ENCODE results near the gene PRM1. TPM values are rescaled to one million over a fixed set of nuclear protein-coding genes. Genes with fewer than 3 reads are reported as not detected.

PRM1 gene
- total RNA-seq, 1 donor from 2014 or later, result not detected

DNA sequence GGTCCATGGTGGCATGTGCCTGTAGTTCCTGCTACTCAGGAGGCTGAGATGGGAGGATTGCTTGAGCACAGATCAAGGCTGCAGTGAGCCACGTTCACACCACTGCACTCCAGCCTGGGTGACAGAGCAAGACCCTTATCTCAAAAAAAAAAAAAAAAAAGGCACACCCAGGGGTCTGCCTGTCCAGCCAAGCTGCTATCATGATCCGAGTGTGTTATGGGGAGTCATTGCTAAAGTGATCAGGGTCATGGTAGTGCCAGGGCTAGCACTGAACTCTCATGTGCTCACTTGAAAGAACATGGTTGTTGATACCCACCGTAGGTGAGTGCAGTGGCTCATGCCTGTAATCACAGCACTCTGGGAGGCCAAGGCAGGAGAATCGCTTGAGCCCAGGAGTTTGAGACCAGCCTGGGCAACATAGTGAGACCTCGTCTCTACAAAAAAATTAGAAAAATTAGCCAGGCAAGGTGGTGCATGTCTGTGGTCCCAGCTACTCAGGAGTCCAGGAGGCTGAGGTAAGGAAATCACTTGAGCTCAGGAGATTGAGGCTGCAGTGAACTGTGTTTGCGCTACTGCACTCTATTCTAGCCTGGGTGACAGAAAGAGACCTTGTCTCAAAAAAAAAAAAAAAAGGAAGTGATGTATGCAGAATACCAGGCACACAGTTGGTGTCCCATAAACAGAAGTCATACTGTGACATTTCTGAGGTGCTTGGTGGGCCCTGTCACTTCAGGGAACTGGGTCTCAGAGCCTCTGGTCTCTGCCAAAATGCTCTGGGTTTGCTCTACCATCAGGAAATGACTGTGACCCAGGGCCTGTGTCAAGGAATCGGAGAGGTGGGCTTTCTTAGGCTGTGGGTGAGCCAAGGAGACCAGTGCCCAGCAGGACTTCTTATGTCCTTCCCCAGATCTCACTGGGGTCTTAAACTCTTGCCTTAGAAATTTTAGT, 2.2 kb downstream of the PRM1 start:
- Mint-ChIP-seq H3K27ac (ENCODE audit: unreplicated experiment) (no peak overlapping the region), H3K27me3 (ENCODE audit: unreplicated experiment) (peaks cover 4% of the 10 kb centered on the region), H3K36me3 (ENCODE audit: unreplicated experiment) (no peaks in the 10 kb centered on the region), H3K9me3 (ENCODE audit: unreplicated experiment) (peaks cover 1% of the 10 kb centered on the region), H3K4me1 (ENCODE audit: low read depth, unreplicated experiment) (peaks cover 2% of the 10 kb centered on the region), H3K4me3 (ENCODE audit: unreplicated experiment) (no peak overlapping the region)
- DNase-seq, result no peak
- TF ChIP-seq, protein P1, sequence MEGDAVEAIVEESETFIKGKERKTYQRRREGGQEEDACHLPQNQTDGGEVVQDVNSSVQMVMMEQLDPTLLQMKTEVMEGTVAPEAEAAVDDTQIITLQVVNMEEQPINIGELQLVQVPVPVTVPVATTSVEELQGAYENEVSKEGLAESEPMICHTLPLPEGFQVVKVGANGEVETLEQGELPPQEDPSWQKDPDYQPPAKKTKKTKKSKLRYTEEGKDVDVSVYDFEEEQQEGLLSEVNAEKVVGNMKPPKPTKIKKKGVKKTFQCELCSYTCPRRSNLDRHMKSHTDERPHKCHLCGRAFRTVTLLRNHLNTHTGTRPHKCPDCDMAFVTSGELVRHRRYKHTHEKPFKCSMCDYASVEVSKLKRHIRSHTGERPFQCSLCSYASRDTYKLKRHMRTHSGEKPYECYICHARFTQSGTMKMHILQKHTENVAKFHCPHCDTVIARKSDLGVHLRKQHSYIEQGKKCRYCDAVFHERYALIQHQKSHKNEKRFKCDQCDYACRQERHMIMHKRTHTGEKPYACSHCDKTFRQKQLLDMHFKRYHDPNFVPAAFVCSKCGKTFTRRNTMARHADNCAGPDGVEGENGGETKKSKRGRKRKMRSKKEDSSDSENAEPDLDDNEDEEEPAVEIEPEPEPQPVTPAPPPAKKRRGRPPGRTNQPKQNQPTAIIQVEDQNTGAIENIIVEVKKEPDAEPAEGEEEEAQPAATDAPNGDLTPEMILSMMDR (IDR thresholded peaks at IDR 0.05; ENCODE audit: partially characterized antibody, unreplicated experiment), result no peak

DNA sequence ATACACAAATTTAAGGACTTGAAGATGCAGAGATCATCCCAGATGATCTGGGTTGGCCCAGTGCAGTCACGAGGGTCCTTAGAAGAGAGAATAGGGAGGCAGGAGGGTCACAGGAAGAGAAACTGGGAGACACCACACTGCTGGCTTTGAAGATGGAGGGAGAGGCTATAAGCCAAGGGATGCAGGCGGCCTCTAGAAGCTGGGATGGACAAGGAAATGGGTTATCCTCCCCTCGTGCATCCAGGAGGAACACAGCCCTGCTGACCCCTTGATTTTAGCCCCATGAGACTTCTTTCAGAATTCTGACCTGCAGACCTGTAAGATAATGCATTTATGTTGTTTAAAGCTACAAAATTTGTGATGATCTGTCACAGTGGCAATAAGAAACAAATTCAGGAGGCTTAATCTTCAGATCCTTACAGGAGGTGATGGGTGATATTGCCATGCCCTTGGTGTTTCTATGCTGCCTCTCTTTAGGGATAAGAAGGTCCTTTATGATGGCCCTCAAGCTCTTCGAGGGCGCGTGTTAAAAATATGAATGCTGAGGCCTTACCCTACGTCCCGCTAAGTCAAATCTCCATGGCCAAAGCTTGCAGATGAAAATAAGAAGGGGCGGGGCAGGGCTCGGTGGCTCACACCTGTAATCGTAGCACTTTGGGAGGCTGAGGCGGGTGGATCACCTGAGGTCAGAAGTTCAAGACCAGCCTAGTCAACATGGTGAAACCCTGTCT, 3.4 kb downstream of the PRM1 start:
- H3K27me3 Mint-ChIP-seq (ENCODE audit: unreplicated experiment), result peaks cover 4% of the 10 kb centered on the region
- DNase-seq, result no peak
- H3K4me3 Mint-ChIP-seq (ENCODE audit: unreplicated experiment), result no peak overlapping the region
- TF ChIP-seq, protein P1 (IDR thresholded peaks at IDR 0.05; ENCODE audit: partially characterized antibody, unreplicated experiment), result no peak
- H3K27ac Mint-ChIP-seq (ENCODE audit: unreplicated experiment), result no peak overlapping the region
- H3K9me3 Mint-ChIP-seq (ENCODE audit: unreplicated experiment), result no peaks in the 10 kb centered on the region
- no peaks in the 10 kb centered on the region for H3K36me3 Mint-ChIP-seq (ENCODE audit: unreplicated experiment)
- H3K4me1 Mint-ChIP-seq (ENCODE audit: low read depth, unreplicated experiment), result peaks cover 4% of the 10 kb centered on the region

DNA sequence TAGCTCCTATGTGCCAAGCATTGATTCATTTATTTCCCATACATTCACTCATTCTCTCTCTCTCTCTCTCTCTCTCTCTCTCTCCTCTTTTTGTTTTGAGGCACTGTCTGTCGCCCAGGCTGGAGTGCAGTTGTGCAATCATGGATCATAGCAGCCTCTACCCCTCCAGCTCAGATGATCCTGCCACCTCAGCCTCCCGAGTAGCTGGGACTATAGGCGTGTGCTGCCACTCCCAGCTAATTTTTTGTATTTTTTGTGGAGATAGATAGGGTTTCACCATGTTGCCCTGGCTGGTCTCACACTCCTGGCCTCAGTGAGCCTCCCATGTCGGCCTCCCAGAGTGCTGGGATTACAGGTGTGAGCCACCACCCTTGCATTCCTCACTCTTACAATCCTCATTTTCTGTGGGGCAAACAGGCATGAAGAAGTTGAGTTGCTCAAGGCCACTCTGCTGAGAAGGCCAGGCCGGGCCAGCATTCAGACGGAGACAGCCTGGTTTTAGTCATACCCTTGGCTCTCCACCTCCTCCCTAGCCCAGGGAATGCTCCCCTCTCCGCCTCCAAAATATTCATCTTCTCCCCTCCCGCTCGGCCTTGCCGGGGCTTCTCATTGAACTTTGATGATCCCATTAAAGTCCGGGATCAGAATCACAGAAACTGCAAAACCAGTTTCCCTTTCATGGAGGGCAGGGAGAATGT, 4.1 kb downstream of the PRM1 start:
- Mint-ChIP-seq H3K27ac (ENCODE audit: unreplicated experiment) (no peak overlapping the region), H3K36me3 (ENCODE audit: unreplicated experiment) (no peaks in the 10 kb centered on the region), H3K27me3 (ENCODE audit: unreplicated experiment) (peaks cover 2% of the 10 kb centered on the region), H3K4me1 (ENCODE audit: low read depth, unreplicated experiment) (peaks cover 2% of the 10 kb centered on the region), H3K9me3 (ENCODE audit: unreplicated experiment) (no peaks in the 10 kb centered on the region), H3K4me3 (ENCODE audit: unreplicated experiment) (no peak overlapping the region)
- no peak for DNase-seq
- TF ChIP-seq, protein P1 (IDR thresholded peaks at IDR 0.05; ENCODE audit: partially characterized antibody, unreplicated experiment), result no peak

DNA sequence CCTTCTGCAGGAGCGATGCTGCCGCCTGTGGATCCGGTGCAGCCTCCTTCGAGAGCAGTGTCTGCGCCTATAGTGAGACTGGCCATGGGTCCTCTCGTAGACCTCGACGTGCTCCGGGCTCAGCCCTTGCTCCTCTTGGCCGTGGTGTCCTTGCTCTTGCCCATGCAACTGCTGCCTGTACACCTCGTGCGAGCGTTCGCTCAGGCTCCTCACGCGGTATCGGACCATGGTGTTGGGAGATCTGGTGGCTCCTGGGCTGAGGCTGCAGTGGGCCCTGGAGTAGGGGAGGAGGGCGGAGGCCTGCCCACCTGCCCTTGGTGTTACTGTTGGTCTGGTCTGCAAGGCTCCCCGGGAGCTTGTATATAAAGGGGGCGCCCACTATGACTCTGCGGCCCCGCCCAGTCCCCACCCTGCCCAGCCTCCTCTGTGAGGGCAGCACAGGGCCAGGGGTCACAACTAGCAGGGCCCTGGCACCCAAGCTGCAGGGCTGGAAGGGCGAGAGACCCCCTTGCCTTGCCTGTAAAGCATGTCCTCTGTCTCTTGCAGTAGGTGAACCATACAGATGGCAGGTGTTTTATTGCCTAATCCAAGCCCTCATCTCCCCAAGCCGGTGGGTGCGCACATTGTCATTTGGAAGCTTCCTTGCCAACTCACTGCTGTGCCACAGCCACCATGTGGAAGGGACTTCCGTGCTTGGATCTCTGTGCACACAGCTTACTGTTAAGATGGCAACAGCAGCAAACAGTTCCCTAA, 4.8 kb downstream of the PRM1 start, which contains the start of gene PRM2:
PRM2 (minus strand) TSS at position 338 of the 753 bp plus-strand sequence; CDS start at position 228, 110 bp downstream.
- Mint-ChIP-seq H3K4me3 (ENCODE audit: unreplicated experiment) (no peak within 1 kb of the TSS), H3K9me3 (ENCODE audit: unreplicated experiment) (no peaks in the 10 kb centered on the region), H3K36me3 (ENCODE audit: unreplicated experiment) (no peaks in the 10 kb centered on the region), H3K4me1 (ENCODE audit: low read depth, unreplicated experiment) (peaks cover 2% of the 10 kb centered on the region), H3K27me3 (ENCODE audit: unreplicated experiment) (peaks cover 2% of the 10 kb centered on the region), H3K27ac (ENCODE audit: unreplicated experiment) (no peak within 1 kb of the TSS)
- DNase-seq, result no peak
- TF ChIP-seq, protein P1 (IDR thresholded peaks at IDR 0.05; ENCODE audit: partially characterized antibody, unreplicated experiment), result no peak
